NOMO-1 (cell line): ENCODE data around the gene TPST1.

Source experiments
- DNase-seq, 2 experiments: peaks; one replicate each; lab custom pipeline; 2025; ENCODE audit not compliant: unreplicated experiment in 2 of 2; lab: John Stamatoyannopoulos, UW

The TPST1 gene

DNA sequence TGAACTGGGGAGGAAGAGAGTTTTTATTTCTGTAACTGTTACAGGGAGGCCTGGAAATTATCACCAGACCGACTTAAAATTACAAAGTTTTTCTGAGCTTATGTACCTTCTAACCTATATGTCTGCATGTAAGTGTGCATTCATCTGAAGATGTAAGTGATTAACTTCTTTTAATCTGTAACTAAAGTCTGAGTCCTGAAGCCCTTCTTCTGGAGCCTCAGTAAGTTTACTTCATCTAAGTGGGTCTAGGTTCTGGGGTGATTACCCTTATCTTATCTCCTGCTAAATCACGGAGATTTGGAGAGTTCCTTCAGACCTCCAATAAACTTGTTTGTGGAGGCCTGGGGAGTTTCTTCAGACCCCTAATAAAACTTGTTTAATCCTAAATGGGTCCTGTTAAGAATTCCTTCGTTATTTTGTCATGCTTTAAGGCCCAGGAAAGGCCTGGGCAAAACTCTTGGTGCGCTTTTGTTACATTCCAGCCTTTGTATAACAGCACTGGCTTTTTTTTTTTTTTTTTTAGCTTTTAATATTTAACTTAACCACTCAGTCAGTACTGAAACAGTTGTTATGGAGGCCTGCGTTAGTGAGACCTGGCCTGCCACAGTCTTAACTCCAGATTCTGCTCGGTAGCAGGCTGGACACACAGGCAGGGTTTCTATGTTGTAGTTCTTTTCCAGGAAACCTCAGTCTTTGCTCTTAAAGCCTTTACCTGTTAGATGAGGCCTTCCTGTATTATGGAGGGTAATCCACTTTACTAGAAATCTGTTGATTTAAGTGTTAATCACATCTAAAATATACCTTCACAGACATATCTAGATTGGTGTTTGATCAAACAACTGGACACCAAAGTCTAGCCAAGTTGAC, 33.0 kb downstream of the TPST1 start:
- DNase-seq: no peak

DNA sequence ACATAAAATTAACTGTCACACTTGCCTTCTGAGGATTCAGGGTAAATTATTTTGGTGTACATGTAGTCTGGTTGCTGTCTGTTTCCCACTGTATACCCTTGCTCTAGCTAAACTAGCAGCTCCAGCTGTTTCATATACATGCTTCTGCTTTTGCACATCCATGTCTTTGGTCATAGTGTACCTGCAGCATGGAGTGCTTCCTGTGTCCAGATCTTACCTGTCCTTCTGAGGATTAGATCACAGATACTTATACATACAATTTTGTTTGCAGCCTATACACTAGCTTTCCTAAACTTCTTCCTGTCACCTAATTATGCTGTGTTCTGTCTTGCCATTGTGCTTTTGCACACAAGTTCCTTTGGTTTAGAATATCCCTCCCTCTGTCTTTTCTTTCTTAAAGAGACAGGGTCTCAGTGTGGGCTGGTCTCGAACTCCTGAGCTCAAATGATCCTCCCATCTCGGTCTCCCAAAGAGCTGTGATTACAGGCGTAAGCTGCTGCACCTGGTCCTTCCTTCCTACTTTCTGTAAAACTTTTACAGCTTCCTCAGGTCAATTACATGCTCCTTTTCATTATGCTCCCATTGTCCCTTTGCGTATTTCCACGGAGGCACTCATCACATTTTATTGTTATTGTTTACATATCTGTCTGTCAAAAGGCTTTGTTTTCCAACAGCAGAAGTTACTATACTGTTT, 33.8 kb downstream of the TPST1 start:
- DNase-seq: no peak

DNA sequence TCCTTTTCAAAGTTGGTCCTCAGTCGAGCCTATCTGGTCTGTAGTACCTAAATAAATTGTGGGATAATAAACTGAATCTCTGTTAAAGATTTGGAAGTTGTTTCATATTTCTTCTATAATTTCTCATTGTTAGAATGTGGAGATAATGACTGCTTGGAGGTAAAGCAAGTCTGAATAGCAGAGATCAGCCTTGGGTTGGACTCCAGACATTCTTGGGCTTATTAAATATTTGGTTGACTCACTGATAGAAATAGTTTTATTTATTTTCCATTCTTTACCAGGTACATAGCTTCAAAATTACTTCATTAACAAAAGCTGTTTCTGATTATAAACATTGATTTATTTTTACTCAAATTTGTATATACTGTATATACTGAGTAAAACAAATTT, 34.3 kb downstream of the TPST1 start:
- no peak for DNase-seq

DNA sequence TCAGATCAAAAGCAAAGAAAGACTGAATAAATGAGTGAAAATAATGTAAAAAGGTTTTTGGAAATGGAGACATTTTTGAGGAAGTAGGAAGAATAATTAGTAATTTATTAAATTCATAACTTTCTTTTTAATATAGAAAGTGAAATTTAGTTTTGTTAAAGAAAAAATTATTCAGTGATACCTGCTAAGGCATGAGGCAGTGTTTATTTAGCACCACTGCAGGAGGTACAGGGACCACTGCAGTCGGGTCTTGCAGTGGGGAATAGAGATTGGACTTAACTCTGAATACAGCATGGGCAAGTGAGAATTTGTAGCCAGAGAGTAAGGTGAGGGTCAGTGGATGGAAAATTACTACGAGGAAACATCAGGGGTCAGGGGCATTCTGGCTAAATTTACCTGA, 39.9 kb downstream of the TPST1 start:
- no peak for DNase-seq

DNA sequence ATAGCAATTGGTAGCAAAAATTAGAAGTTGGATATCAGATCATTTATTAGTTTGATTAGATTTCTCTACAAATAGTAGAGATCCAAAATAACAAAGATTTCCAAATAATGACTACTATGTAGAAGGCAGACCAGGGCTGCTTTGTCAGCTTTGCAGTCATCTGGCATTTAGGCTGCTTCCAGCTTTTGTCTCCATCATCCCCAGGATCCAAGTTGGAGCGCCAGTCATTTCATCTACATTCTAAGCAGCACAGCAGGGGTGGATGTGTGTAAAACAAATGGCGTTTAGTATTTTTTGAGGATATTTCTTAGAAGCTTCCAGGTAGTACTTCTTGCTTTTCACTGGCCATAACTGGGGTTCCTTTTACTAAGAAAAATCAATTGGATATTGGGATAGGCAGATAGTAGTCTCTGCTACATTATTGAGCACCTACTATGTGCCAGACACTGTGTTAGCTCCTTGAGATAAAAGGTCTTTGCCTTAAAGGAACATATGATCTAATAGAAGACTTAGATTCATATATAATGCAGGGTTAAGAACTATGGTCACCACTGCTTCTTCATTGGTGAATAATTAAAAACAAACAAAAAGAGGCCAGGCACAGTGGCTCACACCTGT, 41.5 kb downstream of the TPST1 start:
- DNase-seq: no peak

DNA sequence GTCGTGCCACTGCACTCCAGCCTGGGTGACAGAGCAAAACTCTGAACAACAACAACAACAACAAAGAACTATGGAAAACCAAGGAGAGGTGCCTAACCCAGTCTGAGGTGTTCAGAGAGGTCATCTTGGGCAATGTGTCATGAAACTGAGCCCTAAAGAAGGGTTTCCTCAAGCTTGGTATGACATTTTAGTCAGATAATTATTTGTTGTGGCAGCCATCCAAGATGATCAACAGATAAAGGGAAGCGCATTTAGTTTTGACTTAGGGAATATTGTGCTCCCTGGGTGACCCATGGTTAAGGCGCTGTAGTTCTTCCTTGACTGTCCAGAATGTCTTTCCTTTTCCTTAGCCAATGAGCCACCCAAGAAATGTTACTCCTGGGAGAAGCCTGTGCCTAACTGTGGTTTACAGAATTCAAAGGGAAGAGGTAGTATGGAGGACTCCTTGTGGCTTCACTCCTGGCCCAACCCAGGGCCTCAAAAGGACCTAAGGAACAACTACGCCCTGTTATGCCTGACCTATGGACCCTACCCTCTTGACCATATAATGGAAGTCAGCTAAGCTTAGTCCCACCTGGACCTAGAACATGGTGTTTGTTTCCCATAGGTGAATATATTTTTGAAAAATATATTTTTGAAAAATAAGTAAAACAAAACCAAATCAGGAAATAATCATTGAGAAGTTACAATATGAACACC, 42.4 kb downstream of the TPST1 start:
- no peak for DNase-seq

DNA sequence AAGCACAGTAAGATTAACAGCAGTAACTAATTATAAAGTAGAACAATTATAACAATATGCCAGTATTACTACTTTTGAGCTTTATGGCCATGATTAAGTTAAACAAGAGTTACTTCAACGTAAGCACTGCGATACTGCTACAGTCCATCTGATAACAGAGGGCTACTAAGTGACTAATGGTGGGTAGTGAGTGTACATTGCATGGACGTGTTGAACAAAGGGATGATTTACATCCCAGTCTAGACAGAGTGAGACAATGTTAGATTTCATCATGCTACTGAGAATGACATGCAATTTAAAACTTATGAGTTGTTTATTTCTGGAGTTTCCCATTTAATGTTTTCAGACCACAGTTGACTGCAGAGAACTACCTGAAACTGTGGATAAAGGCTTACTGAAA, 45.6 kb downstream of the TPST1 start:
- peak in 1 of 2 experiments; percentile 69 for DNase-seq

DNA sequence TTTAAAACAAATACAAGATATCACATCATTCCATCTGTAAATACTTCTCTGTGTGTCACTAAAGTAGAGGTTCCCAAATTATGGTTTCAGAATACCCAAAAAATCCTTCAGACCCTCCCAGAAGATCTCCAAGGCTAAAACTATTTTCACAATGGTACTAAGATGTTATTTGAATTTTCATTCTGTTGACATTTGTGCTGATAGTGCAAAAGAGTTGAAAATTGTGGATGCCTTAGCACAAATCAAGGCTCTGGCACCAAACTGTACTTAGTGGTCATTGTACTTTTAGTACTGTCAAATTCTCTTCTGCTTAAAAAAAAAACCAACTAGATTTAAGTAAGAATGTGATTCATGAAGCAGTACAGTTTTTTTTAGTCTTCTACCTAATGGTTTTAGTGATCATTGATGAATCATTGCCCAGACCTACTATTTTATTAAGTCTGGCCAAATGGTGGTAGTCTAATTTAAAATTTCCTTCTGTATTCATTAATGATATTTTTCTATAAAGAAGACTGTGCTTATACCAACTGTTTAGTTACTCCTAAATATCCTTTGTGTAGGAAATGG, 50.5 kb downstream of the TPST1 start:
- DNase-seq: peak in 1 of 2 experiments; percentile 19

DNA sequence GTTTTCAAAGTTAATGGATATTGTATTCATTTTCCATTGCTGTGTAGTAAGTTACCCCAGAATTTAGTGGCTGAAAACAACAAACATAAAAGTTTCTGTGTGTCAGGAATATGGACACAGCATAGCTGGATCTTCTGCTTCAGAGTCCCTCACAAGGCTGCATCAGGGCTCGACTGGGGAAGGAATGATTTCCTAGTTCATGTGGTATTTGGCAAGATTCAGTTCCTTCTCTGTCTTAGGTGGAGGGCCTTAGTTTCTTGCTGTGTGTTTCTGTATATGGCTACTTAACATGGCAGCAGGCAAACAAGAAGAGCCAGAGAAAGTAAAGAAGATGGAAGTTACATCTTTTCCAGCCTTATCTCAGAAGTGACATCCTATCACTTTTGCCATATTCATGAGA, 51.1 kb downstream of the TPST1 start:
- peak; percentile 48 to 70 for DNase-seq

DNA sequence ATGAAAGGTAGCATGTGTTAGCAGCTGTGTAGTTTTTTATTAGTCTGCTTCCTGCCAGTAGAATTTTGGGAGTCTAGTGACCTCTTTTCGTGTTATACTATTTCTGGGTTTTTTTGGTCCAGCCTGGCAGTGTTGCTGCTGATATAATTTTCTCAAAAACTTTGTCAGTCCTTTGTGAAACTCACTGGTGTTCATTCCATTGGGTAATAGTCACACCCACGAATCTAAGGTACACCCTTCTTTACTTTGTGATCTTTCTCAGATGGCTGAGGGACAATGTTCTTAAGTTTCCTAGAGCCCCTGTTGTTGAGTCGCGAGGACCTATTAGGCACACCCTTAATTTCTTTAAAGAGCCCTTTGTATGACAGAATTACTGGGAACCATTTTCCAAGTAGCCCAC, 52.3 kb downstream of the TPST1 start:
- no peak for DNase-seq

DNA sequence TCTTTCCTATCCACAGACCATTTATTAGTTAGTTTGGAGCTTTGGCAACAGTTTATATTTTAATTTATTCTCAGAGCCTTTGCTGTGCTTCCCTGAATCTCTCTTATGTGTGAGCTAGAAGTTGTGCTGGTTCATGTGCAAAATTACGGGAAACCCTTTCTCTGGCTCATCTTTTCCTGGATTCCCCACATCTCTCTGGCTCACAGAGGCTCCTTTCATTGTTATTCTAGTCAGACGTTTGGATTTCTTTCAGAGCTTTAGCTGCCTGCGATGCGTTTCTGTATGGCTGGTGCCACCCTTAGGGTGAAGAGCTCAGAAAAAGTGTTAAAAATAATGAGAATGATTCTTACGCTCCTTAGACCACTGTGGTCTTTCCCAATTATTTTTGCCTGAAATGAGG, 53.3 kb downstream of the TPST1 start:
- no peak for DNase-seq

DNA sequence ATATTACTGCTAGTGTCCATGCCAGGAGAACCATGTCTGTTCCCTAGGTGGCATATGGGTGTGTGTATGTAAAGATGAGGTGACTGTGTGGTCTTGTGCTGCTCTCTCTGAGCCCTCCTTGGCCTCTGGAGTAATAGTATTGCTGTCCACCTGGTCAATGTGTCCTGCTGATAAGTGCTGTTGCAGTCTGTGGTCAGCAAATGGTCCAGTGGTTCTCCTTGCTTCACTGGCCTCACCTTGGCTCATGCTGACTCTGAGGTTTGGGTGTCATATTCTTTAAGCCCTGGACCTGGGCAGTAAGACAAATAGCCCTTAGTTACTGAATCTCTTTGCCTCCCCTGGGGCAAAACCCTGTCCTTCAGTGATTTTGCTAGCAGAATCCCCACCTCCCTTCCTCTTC, 56.8 kb downstream of the TPST1 start:
- DNase-seq: no peak

DNA sequence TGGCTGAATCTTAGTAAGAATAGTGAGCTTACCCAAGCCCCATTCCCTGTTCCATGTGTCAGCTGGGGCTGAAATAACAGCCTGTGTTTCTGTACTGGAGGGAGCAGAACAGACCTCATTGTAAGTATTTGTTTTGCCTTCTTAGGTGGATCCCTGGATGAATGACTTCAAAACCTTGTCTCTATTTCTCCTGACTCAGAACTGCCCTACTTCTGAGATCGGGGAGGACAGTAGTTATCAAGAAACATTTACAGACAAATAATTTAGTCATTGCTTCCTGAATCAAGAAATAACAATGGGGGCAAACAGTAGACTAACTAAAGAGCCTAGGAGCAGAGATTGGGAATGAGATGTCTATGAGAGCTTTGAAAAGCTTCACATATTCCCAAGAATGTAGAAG, 58.8 kb downstream of the TPST1 start:
- no peak for DNase-seq

DNA sequence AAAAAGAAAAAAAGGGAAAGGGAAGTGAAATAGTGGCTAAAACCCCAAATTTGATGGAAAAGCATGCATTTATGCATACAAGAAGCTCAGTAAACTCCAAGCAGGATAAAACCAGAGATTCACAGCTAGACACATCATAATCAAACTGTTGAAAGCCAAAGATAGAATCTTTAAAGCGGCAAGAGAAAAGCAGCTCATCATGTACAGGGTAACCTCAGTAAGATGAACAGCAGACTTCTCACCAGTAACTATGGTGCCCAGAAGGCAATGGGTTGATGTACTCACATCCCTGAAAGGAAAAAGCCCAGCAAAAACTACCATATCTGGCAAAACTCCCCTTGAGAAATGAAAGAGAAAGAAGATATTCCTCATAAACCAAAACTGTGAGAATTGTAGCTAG, 60.4 kb downstream of the TPST1 start:
- DNase-seq: peak in 1 of 2 experiments; percentile 45

DNA sequence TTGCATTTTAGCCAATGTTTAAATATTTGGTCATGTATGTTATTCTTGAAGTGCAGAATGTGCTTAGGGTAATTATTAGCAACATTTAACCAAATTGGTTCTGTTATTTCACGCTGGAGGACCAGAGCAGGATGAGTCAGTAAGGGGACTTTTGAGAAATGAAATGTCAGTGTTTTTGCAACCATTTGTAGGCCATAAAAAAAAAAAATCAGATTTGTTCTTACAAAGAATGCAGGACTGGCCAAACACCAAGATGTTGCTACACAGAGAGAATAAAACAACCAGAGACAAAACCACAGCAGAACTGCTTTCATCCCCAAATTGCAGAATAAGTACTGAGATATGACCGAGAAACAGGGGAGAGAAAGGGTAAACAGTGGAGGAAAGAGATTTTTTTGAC, 62.1 kb downstream of the TPST1 start:
- DNase-seq: no peak

DNA sequence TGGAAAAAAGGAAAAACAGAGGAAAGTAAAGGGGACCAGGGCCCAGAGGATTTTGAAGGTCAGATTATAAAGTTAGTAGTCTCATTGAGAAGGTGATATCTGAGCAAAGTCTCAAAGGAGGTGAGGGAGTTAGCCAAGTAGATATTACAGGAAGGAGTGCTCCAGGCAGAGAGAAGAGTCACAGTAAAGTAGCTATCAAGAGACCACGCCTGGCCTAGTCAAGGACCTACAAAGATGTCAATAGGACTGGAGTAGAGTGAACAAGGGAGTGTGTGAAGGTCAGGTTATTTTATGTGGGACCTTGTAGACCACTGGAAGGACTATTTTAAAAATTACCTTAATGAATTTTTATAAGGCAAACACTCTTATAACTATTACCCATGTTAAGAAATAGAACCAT, 64.8 kb downstream of the TPST1 start:
- no peak for DNase-seq

DNA sequence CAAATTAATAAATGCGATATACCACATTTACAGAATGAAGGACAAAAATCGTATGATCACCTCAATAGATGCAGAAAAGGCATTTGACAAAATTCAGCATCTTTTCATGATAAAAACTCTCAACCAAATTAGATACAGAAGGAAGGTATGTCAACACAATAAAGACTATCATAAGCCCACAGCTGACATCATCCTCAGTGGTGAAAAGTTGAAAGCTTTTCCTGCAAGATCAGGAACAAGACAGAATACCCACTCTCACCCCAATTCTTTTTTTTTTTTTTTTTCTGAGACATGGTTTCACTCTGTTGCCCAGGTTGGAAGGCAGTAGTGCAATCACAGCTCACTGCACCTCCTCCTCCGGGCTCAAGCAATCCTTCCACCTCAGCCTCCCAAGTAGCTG, 67.2 kb downstream of the TPST1 start:
- DNase-seq: no peak

DNA sequence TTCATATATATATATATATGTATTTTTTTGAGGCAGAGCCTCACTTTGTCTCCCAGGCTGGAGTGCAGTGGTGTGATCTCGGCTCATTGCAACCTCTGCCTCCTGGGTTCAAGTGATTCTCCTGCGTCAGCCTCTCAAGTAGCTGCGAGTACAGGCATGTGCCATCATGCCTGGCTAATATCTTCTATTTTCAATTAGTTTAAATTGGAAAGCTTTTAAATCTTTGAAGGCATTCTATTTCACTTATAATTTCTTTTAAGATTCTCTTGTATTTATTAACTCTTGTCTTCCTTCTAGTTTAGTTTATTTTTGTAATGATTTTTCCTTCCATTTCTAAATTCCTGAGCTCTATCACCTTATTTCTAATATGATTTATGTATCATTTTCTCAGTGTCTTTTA, 71.2 kb downstream of the TPST1 start:
- DNase-seq: no peak

DNA sequence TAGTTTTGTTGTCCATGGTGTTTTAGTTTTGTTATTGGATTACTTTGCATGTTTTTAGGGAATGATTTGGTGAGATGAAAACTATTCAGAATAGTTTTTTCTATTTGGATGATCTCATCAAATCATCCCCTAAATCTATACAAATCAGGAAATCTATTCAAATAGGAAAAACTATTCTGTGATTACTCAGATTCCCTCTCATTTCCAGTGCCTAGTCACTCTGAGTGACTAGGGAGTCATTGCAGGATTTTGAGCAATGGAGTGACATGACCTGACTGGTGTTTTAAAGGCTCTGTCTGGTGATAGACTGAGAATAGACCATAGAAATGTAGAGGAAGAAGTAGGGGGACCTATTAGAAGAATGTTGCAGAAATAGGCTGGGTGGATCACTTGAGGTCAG, 72.4 kb downstream of the TPST1 start:
- no peak for DNase-seq

DNA sequence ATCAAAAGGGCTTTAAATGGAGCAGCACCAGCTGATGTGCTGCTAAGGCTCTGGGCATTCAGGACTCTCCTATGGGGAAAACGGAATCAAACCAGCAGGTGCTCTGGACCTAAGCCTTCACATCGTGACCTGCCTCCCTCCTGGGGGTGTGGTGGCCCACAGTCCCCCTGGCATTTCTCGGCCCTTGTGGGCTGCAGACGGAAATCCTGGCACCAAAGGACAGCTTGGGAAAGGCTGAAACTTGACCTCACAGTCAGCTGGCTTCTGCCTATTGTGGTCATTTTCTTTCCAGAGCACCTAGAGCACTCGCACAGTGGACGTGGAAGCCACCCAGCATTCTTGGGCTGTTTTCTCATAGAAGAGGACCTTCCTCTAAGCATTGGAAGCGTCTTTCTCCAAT, 74.8 kb downstream of the TPST1 start:
- DNase-seq: no peak
